H1 (cell line): Measurements from ENCODE around the gene ZBED4. TPM values are rescaled to one million over a fixed set of nuclear protein-coding genes. Genes with fewer than 3 reads are reported as not detected.

Experiments used
- ASH2L ChIP-seq: fragments of 200-600, 300-600 bp; sonication (generic); IDR thresholded peaks from one replicate; pipeline ENCODE4 v1.7.1; 2017; ENCODE audit warnings: low read length
- CEBPB ChIP-seq: IDR thresholded peaks from 2 replicates; pipeline ENCODE4 v1.6.1; 2012; ENCODE audit warnings: low read depth, low read length
- EZH2 ChIP-seq: fragments of 200-600 bp; sonication (generic); IDR thresholded peaks from 2 replicates; pipeline ENCODE4 v1.7.1; 2012; ENCODE audit warnings: low read depth, mild to moderate bottlenecking, moderate library complexity, low read length, inconsistent platforms; ENCODE audit not compliant: severe bottlenecking
- FOSL1 ChIP-seq: IDR thresholded peaks from 2 replicates; pipeline ENCODE4 v1.6.1; 2011; ENCODE audit warnings: mild to moderate bottlenecking, low read depth, low read length, moderate library complexity; ENCODE audit not compliant: insufficient read depth
- KDM4A ChIP-seq: IDR thresholded peaks from one replicate; pipeline ENCODE4 v1.7.1; 2012; ENCODE audit warnings: low read depth, mild to moderate bottlenecking, moderate library complexity, low read length, inconsistent platforms; ENCODE audit not compliant: severe bottlenecking
- MAFK ChIP-seq: IDR thresholded peaks from 2 replicates; pipeline ENCODE4 v1.6.1; 2012; ENCODE audit warnings: low read depth, mild to moderate bottlenecking, improper control_type of control experiment, low read length
- POU5F1 ChIP-seq: IDR thresholded peaks from 2 replicates; pipeline ENCODE4 v1.6.1; 2011; ENCODE audit warnings: low read depth, mild to moderate bottlenecking, low read length, moderate library complexity
- SAP30 ChIP-seq: fragments of 300-600 bp; sonication (generic); IDR thresholded peaks from 2 replicates; pipeline ENCODE4 v1.7.1; 2012; ENCODE audit warnings: low read length, moderate library complexity, mild to moderate bottlenecking, inconsistent platforms; ENCODE audit not compliant: insufficient read depth, insufficient replicate concordance
- polyA plus RNA-seq, 7 experiments: library from polyadenylated mRNA; depleted of rRNA in 3 of 7; stranded (reverse) in 5 of 7; unstranded in 2 of 7; fragments of >200 nt in 5 of 7; fragments of 200-250 nt in 2 of 7; gene quantifications; 1 replicate in 5 of 7; 2 replicates in 1 of 7; 4 replicates in 1 of 7; pipeline versions ENCODE4 v1.2.1 to v1.2.3, GENCODE V29; 2011 to 2013; ENCODE audit warnings: missing spikeins in 2 of 7, mixed read lengths in 2 of 7
- total RNA-seq: library from RNA; stranded (reverse); fragmentation: NEBNext Ultra II Directional; extraction: Animal tissue kit (Norgen Biotek cat#: 25700); gene quantifications from 2 replicates; pipeline ENCODE4 v1.2.1, GENCODE V29; 2021
- TF ChIP-seq, protein P1 (sequence below): fragments of 300-600 bp; sonication (generic); IDR thresholded peaks from 2 replicates; pipeline ENCODE4 v1.7.1; 2012; ENCODE audit warnings: low read length, moderate library complexity, mild to moderate bottlenecking, inconsistent platforms; ENCODE audit not compliant: insufficient replicate concordance

The ZBED4 gene
- total and polyA plus RNA-seq, 2 of the 8 experiments (the other 6 are each of a cell fraction or from before 2014, with no cell fraction given) = 11.0 to 28.3 TPM

DNA sequence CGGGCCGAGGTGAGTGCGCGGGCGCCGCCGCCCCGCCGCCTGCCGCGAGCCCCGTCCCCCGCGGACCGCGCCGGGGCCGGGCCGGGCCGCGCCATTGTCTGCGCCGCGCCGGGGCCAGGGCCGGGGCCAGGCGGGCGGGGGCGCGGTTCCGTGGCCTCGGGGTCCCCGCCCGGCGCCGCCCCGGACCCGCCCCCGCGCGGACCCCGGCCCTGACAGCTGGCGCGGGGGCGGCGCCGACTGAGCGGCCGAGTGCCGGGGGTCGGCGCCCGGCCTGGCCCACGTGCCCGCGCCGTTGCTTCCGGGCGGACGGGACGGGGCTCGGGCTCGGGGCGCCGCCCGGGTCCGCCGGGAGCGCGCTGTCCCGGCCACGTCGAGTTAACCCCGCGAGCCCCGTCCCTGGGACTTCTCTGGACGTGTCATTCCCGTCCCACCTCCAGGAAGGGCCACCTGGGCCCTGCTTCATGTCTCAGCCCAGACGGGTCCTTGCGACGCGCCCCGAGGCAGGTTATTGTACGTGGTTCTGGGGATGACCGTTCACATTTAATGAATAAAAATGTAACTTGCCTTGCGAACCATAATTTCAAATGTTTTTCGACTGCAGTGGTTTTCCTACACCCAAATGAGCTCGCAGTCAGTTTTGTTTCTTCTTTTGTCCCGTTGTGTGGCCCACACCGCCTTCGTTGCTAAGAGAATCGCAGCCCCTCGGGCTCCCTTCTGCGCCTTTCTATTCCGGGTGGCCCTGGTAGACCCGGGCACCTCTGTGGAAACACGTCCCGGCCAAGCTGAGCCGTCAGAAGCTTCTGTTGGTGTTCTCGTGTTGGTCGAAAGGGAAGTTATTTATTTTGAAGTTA lies 562 bp downstream of the ZBED4 start (continued):
- TF ChIP-seq, protein P1, sequence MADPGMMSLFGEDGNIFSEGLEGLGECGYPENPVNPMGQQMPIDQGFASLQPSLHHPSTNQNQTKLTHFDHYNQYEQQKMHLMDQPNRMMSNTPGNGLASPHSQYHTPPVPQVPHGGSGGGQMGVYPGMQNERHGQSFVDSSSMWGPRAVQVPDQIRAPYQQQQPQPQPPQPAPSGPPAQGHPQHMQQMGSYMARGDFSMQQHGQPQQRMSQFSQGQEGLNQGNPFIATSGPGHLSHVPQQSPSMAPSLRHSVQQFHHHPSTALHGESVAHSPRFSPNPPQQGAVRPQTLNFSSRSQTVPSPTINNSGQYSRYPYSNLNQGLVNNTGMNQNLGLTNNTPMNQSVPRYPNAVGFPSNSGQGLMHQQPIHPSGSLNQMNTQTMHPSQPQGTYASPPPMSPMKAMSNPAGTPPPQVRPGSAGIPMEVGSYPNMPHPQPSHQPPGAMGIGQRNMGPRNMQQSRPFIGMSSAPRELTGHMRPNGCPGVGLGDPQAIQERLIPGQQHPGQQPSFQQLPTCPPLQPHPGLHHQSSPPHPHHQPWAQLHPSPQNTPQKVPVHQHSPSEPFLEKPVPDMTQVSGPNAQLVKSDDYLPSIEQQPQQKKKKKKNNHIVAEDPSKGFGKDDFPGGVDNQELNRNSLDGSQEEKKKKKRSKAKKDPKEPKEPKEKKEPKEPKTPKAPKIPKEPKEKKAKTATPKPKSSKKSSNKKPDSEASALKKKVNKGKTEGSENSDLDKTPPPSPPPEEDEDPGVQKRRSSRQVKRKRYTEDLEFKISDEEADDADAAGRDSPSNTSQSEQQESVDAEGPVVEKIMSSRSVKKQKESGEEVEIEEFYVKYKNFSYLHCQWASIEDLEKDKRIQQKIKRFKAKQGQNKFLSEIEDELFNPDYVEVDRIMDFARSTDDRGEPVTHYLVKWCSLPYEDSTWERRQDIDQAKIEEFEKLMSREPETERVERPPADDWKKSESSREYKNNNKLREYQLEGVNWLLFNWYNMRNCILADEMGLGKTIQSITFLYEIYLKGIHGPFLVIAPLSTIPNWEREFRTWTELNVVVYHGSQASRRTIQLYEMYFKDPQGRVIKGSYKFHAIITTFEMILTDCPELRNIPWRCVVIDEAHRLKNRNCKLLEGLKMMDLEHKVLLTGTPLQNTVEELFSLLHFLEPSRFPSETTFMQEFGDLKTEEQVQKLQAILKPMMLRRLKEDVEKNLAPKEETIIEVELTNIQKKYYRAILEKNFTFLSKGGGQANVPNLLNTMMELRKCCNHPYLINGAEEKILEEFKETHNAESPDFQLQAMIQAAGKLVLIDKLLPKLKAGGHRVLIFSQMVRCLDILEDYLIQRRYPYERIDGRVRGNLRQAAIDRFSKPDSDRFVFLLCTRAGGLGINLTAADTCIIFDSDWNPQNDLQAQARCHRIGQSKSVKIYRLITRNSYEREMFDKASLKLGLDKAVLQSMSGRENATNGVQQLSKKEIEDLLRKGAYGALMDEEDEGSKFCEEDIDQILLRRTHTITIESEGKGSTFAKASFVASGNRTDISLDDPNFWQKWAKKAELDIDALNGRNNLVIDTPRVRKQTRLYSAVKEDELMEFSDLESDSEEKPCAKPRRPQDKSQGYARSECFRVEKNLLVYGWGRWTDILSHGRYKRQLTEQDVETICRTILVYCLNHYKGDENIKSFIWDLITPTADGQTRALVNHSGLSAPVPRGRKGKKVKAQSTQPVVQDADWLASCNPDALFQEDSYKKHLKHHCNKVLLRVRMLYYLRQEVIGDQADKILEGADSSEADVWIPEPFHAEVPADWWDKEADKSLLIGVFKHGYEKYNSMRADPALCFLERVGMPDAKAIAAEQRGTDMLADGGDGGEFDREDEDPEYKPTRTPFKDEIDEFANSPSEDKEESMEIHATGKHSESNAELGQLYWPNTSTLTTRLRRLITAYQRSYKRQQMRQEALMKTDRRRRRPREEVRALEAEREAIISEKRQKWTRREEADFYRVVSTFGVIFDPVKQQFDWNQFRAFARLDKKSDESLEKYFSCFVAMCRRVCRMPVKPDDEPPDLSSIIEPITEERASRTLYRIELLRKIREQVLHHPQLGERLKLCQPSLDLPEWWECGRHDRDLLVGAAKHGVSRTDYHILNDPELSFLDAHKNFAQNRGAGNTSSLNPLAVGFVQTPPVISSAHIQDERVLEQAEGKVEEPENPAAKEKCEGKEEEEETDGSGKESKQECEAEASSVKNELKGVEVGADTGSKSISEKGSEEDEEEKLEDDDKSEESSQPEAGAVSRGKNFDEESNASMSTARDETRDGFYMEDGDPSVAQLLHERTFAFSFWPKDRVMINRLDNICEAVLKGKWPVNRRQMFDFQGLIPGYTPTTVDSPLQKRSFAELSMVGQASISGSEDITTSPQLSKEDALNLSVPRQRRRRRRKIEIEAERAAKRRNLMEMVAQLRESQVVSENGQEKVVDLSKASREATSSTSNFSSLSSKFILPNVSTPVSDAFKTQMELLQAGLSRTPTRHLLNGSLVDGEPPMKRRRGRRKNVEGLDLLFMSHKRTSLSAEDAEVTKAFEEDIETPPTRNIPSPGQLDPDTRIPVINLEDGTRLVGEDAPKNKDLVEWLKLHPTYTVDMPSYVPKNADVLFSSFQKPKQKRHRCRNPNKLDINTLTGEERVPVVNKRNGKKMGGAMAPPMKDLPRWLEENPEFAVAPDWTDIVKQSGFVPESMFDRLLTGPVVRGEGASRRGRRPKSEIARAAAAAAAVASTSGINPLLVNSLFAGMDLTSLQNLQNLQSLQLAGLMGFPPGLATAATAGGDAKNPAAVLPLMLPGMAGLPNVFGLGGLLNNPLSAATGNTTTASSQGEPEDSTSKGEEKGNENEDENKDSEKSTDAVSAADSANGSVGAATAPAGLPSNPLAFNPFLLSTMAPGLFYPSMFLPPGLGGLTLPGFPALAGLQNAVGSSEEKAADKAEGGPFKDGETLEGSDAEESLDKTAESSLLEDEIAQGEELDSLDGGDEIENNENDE = no peak
- TF ChIP-seq EZH2 = no peak
- no peak for TF ChIP-seq POU5F1
- no peak for TF ChIP-seq FOSL1
- no peak for TF ChIP-seq CEBPB
- peak; percentile 24 for TF ChIP-seq ASH2L
- TF ChIP-seq KDM4A = peak; percentile 39
- no peak for TF ChIP-seq MAFK
- peak; percentile 45 for TF ChIP-seq SAP30
